ENCODE measurements around the gene TMEM134.
"Not testable (repeated sequence)": the region's sequence is repeated elsewhere in the genome, so short reads cannot be mapped to it uniquely, and the experiment has no call there.

TMEM134 gene

DNA sequence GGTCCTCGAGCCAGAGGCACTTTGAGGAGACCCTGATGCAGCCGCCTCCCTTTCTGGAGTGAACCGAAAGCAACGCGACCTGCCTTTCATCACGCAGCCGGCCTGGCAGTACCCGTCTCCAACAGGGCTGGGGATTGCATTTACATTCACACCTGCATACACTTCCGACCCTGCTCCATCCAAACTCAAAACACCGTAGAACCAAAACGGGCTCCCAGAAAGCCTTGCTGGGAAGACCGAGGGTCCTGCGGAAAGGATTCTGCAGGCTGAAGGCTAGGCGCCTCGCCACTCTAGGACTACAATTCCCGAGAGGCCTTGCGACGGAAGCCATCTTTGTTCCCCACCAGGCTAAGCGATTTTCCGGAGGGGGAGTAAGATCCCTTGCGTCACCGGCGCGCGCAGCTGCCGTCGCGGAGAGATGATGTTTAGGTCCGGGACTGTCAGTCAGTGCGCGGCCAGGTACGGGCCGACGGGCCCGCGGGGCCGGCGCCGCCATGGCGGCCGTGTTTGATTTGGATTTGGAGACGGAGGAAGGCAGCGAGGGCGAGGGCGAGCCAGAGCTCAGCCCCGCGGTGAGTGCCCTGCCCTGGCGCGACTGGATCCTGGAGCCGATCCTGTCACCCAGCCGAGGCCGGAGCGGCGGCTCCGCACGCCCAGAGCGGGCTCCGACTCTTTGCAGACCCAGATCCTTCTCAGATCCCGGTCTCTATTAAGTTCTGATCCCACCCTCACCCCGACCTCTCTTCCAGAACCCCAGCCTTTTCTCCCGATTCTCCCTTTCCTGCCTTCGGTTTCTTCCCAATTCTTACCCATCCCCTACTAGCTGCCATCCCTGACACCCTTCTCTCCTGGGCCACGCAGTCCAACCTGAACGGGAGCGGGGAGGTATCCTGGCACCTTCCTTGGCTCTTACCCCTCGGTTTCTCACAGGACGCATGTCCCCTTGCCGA lies 40.7 kb downstream of the TMEM134 start, which contains the start of gene RPS6KB2:
Gene RPS6KB2, plus strand, starts transcription at position 443 of the 950 bp plus-strand sequence. Its CDS starts 52 bp downstream, at position 495.
- in situ Hi-C loops (cut with MboI; ENCODE audit: low sequenced_read_pairs), result no loop called here

- in situ Hi-C loops (cut with MboI; ENCODE audit: low sequenced_read_pairs), result not testable (repeated sequence)
Observed at GRCh38 chr11:67427364-67427859, 41.6 kb downstream of the TMEM134 start.

DNA sequence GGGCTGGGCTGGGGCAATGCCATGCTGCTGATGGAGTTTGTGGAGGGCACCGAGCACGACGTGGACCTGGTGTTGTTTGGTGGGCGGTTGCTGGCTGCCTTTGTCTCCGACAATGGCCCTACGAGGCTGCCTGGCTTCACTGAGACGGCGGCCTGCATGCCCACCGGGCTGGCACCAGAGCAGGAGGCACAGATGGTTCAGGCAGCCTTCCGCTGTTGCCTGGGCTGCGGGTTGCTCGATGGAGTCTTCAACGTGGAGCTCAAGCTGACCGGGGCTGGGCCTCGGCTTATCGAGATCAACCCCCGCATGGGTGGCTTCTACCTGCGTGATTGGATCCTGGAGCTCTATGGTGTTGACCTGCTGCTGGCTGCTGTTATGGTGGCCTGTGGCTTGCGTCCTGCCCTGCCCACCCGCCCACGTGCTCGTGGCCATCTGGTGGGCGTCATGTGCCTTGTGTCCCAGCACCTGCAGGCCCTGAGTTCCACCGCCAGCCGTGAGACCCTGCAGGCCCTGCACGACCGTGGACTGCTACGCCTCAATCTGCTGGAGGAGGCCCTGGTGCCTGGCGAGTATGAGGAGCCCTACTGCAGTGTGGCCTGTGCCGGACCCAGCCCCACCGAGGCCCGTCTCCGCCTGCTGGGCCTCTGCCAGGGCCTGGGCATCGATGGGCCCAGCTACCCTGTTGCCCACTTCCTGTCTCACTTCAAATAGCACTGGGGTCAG lies 45.0 kb downstream of the TMEM134 start:
- in situ Hi-C loops (cut with MboI; ENCODE audit: low sequenced_read_pairs), result no loop called here

DNA sequence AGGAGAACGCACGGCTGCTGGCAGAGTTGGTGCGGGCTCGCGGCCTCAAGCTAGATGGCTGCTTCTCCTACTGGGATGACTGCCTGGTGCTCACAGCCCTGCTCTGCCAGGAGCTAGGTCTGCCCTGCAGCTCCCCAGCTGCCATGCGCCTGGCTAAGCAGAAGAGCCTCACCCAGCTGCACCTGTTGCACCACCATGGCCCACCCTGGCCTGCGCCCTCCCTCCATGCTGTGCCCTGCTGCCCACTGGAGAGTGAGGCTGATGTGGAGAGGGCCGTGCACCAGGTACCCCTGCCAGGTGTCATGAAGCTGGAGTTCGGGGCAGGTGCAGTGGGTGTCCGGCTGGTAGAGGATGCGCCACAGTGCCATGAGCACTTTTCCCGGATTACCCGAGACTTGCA lies 45.6 kb downstream of the TMEM134 start:
- in situ Hi-C loops (cut with MboI; ENCODE audit: low sequenced_read_pairs), result no loop called here

DNA sequence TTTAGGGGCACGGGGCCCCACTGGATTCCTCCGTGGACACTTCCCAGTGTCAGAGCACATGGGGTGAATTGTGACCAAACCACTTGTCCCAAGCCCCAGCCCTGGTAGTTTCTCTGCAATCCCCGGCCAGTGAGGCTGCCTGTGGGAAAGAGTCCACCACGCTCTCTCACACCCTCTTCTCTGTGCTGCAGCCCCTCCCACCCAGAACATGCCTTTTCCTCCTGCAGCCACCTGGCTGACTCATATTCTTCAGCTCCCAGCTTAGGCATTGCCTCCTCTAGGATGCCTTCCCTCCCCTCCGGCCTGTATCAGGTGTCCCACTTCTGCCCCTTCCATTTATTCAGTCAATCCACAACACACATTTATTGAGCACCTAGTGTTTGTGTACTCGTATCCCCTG lies 46.2 kb downstream of the TMEM134 start:
- in situ Hi-C loops (cut with MboI; ENCODE audit: low sequenced_read_pairs), result no loop called here

- in situ Hi-C loops (cut with MboI; ENCODE audit: low sequenced_read_pairs), result no loop called here
Observed at GRCh38 chr11:67421430-67422031, 47.5 kb downstream of the TMEM134 start.

DNA sequence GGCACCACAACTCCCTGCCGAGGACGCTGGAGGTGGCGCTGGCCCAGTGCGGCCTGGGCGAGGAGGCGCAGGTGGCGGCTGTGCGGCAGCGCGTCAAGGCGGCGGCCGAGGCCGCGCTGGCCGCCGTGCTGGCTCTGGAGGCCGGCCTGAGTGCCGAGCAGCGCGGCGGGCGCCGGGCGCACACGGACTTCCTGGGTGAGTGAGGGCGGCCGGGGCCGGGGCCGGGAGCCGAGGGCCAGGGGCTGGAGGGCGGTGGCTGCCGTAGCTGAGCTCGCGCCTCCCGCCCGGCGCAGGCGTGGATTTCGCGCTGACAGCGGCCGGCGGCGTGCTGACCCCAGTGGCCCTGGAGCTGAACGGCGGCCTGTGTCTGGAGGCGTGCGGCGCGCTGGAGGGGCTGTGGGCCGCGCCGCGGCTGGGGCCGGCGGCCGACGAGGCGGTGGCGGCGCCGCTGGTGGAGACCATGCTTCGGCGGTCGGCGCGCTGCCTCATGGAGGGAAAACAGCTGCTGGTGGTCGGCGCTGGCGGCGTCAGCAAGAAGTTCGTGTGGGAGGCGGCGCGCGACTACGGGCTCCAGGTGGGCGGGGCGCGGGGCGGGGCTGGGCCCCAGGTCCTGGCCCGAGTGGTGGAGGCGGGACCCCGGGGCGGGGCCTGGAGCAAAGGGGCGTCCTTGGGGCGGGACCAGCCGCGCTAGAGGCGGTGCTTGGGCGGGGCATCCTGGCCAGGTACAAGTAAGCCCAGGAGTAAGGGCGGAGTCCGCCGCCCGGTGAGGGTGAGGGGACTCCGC lies 48.2 kb downstream of the TMEM134 start:
- in situ Hi-C loops (cut with MboI; ENCODE audit: low sequenced_read_pairs), result no loop called here

DNA sequence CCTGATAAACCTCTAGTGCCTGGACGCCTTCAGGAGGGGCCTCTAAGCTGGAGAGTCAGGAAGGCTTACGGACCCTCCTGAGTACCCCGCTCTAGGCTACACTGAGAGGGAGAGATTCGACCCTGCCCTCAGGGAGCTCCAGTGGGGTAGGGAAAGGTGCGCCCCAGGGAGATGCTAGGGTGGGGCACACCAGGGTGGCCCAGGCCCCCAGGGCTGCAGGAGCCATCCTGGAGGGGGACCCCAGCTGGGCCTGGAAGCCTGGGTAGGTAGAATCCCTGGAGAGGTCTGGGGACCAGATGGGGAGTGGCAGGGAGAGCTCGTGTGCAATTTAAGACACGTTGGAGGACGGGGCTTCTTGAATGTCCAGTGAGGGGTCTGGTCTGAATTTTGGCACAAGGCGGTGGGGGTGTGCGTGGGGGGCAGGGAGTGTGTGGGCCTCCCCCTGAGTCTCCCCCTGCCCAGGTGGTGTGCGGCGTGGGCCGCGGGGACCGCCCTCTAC lies 48.9 kb downstream of the TMEM134 start:
- in situ Hi-C loops (cut with MboI; ENCODE audit: low sequenced_read_pairs), result no loop called here

GRCh38 chr11:67419325-67420049 lies 49.6 kb downstream of the TMEM134 start:
- in situ Hi-C loops (cut with MboI; ENCODE audit: low sequenced_read_pairs), result no loop called here

- in situ Hi-C loops (cut with MboI; ENCODE audit: low sequenced_read_pairs), result no loop called here
Observed at GRCh38 chr11:67418476-67419281, 50.4 kb downstream of the TMEM134 start.

DNA sequence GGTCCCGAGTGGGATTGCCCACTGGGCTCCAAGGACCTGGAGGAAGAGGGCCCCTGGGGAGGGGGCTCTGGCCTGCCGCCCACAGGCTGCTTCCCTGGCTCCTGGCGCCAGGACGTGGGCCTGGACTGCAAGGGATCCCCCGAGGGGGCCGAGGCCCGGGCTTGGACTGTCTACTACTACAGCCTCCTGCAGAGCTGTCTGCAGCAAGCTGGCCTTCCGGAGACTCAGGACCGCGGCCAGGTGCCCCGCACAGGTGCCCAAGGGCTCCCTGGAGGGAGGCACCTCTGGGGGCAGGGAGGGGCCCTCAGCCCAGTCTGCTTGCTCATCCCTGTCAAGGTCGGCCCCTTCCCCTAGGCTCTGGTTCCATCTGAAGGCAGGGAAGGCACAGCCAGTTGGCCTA lies 51.6 kb downstream of the TMEM134 start:
- in situ Hi-C loops (cut with MboI; ENCODE audit: low sequenced_read_pairs), result no loop called here

GRCh38 chr11:67416416-67417335 lies 52.4 kb downstream of the TMEM134 start:
- in situ Hi-C loops (cut with MboI; ENCODE audit: low sequenced_read_pairs), result no loop called here

DNA sequence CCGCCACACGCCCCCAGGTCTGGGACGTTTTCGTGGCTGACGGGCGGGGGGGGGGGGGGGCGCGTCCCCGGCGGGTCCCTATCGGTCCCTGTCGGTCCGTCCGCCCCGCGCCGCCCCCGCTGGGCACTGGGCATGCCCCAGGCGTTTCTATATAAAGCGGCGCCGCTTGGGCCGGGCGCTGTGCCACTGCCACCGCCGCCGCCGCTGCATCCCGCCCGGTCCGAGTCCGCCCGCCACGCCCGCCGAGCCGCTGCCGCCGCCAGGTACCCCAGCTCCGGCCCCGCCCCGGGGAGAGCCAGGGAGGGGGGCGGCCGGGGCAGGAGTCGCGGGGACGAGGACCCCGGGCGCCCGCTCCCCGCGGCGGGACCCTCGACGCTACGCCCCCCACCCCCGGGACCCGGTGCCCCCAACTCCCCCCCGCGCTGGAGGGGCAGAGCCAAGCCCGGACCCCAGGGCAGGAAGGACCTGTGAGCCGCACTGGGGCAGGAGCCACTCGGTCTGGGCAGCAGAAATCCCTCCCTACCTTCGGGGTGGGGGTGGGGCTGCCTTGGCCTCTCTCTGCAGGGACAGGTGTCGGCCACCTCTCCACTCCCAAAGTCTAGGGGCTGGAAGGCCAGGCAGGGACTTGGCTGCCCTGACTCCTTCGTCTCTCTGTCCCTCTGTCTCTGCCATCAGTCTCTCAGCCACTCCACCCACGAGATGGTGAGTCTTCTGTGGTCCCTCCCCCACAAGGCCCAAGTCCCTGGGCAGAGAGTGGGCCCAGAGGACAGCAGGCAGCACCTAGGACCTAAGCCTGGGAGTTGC lies 53.3 kb downstream of the TMEM134 start, which contains the start of gene CARNS1:
Gene CARNS1, plus strand, starts transcription at position 178 of the 804 bp plus-strand sequence. Its CDS starts 522 bp downstream, at position 700.
- in situ Hi-C loops (cut with MboI; ENCODE audit: low sequenced_read_pairs), result no loop called here

GRCh38 chr11:67413266-67413849 lies 55.7 kb downstream of the TMEM134 start:
- in situ Hi-C loops (cut with MboI; ENCODE audit: low sequenced_read_pairs), result no loop called here

- in situ Hi-C loops (cut with MboI; ENCODE audit: low sequenced_read_pairs), result no loop called here
Observed at GRCh38 chr11:67412495-67413179, 56.4 kb downstream of the TMEM134 start.

DNA sequence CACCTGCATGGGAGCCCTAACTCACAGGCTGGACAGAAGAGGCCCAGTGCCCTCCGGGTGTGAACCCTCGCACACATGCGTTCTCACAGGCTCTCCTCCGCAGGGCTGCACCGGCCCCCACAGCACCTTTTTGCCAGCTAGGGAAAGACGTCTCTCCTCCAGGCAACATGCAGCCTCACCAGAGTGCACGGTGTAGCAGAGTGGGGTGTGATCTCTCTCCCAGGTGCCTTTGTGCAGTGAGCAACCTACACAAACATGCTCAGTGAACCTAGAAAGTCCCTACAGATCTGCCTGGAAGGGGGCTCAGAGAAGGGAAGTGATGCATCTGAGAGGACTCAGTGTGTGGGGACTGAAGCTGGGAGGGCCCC lies 57.3 kb downstream of the TMEM134 start:
- in situ Hi-C loops (cut with MboI; ENCODE audit: low sequenced_read_pairs), result no loop called here
